ENCODE data around the gene EIF3K. TPM values are rescaled to one million over a fixed set of nuclear protein-coding genes. Genes with fewer than 3 reads are reported as not detected.
A peak's percentile ranks its signal among the peaks of the same experiment; 100 is the strongest.

EIF3K gene
- total RNA-seq, 1 donor from 2014 or later, result 258 TPM

GRCh38 chr19:38606131-38606530, 12.9 kb upstream of the EIF3K start:
- Mint-ChIP-seq H3K4me1 (ENCODE audit: unreplicated experiment) (no peaks in the 10 kb centered on the region), H3K27me3 (ENCODE audit: unreplicated experiment) (peaks cover 2% of the 10 kb centered on the region), H3K4me3 (ENCODE audit: unreplicated experiment) (no peak overlapping the region), H3K36me3 (ENCODE audit: unreplicated experiment) (no peaks in the 10 kb centered on the region), H3K9me3 (ENCODE audit: unreplicated experiment) (no peaks in the 10 kb centered on the region), H3K27ac (ENCODE audit: unreplicated experiment) (no peak overlapping the region)
- no peak for TF ChIP-seq CTCF (IDR thresholded peaks at IDR 0.05)
- no peak for DNase-seq (ENCODE audit: extremely low spot score, unreplicated experiment)

- H3K27ac Mint-ChIP-seq (ENCODE audit: unreplicated experiment), result no peak overlapping the region
- peaks cover 10% of the 10 kb centered on the region for H3K4me1 Mint-ChIP-seq (ENCODE audit: unreplicated experiment)
- DNase-seq (ENCODE audit: extremely low spot score, unreplicated experiment), result no peak
- H3K36me3 Mint-ChIP-seq (ENCODE audit: unreplicated experiment), result no peaks in the 10 kb centered on the region
- H3K27me3 Mint-ChIP-seq (ENCODE audit: unreplicated experiment), result peaks cover 3% of the 10 kb centered on the region
- no peaks in the 10 kb centered on the region for H3K9me3 Mint-ChIP-seq (ENCODE audit: unreplicated experiment)
- no peak overlapping the region for H3K4me3 Mint-ChIP-seq (ENCODE audit: unreplicated experiment)
- no peak for TF ChIP-seq CTCF (IDR thresholded peaks at IDR 0.05)
Measured at GRCh38 chr19:38614289-38614688, 4.7 kb upstream of the EIF3K start.

- Mint-ChIP-seq H3K4me1 (ENCODE audit: unreplicated experiment) (peaks cover 18% of the 10 kb centered on the region), H3K27ac (ENCODE audit: unreplicated experiment) (no peak overlapping the region), H3K9me3 (ENCODE audit: unreplicated experiment) (no peaks in the 10 kb centered on the region), H3K36me3 (ENCODE audit: unreplicated experiment) (no peaks in the 10 kb centered on the region), H3K4me3 (ENCODE audit: unreplicated experiment) (no peak overlapping the region), H3K27me3 (ENCODE audit: unreplicated experiment) (peaks cover 3% of the 10 kb centered on the region)
- no peak for DNase-seq (ENCODE audit: extremely low spot score, unreplicated experiment)
- TF ChIP-seq CTCF (IDR thresholded peaks at IDR 0.05), result no peak
Measured at GRCh38 chr19:38615007-38615581, 3.9 kb upstream of the EIF3K start.

GRCh38 chr19:38616265-38616664, 2.7 kb upstream of the EIF3K start:
- H3K36me3 Mint-ChIP-seq (ENCODE audit: unreplicated experiment), result no peaks in the 10 kb centered on the region

GRCh38 chr19:38617283-38617763, 1.7 kb upstream of the EIF3K start:
- TF ChIP-seq CTCF (IDR thresholded peaks at IDR 0.05), result no peak
- peaks cover 20% of the 10 kb centered on the region for H3K4me1 Mint-ChIP-seq (ENCODE audit: unreplicated experiment)
- H3K27me3 Mint-ChIP-seq (ENCODE audit: unreplicated experiment), result peaks cover 3% of the 10 kb centered on the region
- no peaks in the 10 kb centered on the region for H3K9me3 Mint-ChIP-seq (ENCODE audit: unreplicated experiment)
- H3K4me3 Mint-ChIP-seq (ENCODE audit: unreplicated experiment), result peak overlapping the region; percentile 16
- no peak for DNase-seq (ENCODE audit: extremely low spot score, unreplicated experiment)
- no peak overlapping the region for H3K27ac Mint-ChIP-seq (ENCODE audit: unreplicated experiment)
- H3K36me3 Mint-ChIP-seq (ENCODE audit: unreplicated experiment), result peaks cover 9% of the 10 kb centered on the region

More at GRCh38 chr19:38616265-38616664, 2.7 kb upstream of the EIF3K start:
- peak overlapping the region; percentile 28 for H3K4me3 Mint-ChIP-seq (ENCODE audit: unreplicated experiment)
- H3K9me3 Mint-ChIP-seq (ENCODE audit: unreplicated experiment), result no peaks in the 10 kb centered on the region
- no peak for DNase-seq (ENCODE audit: extremely low spot score, unreplicated experiment)
- H3K27me3 Mint-ChIP-seq (ENCODE audit: unreplicated experiment), result peaks cover 3% of the 10 kb centered on the region
- no peak for TF ChIP-seq CTCF (IDR thresholded peaks at IDR 0.05)
- H3K4me1 Mint-ChIP-seq (ENCODE audit: unreplicated experiment), result peaks cover 20% of the 10 kb centered on the region
- H3K27ac Mint-ChIP-seq (ENCODE audit: unreplicated experiment), result no peak overlapping the region

Measured in osteocyte (in vitro differentiated cells).